DMS153 treated with DMSO at 0.1 percent for 48 hours (cell line): ENCODE measurements around the gene PHIP.

Experiments
- DNase-seq: peaks from one replicate; lab custom pipeline; 2025; ENCODE audit not compliant: unreplicated experiment; lab: John Stamatoyannopoulos, UW

The PHIP gene

DNA sequence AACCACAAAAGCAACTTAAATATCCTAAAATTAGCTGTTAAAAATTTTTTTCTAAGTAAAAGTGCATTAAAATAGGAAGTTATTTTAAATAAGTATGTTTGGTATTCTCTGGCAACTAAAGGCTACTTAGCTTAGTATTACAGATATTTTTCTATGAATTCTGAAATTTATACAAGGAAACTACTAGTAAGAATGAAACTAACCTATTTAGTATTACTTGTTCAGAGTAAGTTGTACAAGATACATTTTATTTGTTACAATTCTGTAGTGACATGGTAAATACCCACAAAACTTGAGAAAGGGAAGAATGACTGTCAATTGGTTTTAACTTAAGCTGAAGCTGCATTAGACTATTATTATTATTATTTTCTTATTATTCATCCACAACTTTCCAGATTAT is 6.5 kb downstream of the PHIP start:
- DNase-seq, result no peak

DNA sequence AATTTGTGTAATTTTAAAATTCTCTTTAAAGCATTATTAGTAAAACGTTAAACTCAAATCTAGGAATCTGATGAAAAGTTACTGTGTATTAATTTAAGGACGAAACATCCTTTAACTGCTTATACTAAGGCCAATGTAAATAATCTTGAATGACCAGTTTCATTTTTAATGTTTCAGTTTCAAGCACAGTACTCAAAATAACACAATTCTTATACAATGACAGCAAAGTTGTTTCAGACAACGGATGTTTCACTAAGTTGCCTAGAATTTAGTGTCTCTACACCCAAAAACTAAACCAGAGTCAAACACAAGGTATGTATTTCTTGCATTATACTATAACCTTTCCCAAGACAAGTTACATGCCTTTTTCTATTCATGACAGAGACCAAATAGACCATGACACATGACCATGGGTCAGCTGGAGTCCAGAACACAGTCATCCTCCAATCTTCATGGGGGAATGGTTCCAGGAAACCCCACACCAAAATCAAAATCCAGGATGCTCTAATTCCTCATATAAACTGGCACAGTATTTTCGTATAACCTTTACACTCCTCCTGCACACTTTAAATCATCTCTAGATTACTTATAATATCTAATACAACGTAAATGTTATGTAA is 7.7 kb downstream of the PHIP start:
- no peak for DNase-seq

DNA sequence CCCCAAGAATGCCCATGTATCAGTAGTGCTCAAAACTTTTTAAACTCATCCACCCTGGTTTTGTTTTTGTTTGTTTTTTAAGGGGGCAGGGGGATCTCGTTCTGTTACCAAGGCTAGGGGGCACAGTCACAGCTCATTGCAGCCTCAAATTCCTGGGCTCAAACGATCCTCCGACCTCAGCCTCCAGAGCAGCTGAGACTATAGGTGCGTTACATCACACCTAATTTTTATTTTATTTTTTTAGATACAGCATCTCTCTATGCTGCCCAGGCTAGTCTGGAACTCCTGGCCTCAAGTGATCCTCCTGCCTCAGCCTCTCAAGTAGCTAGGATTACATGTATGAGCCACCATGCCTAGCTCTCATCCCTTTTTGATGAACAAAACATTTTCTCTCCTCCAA is 11.2 kb downstream of the PHIP start:
- no peak for DNase-seq

DNA sequence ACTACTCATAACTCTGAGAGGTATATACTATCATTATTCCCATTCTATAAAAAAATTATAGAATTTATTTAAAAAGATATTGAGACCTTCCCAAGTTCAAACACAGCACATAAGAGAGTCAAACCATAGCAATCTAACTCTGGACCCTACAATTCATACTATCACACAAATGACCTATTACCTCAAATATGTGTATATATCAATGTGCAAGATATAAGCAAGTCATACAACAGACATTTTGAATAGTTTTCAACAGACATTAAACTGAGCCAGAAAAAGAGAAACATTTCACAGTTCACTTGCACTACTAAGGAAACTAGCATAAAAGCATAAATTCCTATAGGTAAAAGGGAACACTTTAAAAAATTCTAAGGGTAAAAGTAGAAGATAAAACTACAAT is 11.7 kb downstream of the PHIP start:
- no peak for DNase-seq

DNA sequence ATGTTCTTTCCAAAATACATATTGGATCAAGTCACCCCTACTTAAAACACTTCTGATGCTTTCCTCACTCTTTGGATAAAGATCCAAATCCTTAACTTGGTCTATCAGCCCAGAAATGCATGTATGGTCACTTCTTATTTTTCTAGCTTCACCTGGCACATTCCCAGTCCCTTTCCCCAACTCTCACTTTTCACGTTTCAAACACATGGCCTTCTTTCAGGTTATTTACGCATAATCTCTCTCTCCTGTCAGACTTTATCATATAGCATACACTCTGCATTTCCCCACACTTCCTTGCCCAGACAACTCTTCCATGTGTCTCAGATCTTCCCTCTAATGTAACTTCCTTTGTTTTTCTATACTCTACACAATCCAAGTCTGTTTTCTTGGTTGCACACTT is 12.8 kb downstream of the PHIP start:
- no peak for DNase-seq

DNA sequence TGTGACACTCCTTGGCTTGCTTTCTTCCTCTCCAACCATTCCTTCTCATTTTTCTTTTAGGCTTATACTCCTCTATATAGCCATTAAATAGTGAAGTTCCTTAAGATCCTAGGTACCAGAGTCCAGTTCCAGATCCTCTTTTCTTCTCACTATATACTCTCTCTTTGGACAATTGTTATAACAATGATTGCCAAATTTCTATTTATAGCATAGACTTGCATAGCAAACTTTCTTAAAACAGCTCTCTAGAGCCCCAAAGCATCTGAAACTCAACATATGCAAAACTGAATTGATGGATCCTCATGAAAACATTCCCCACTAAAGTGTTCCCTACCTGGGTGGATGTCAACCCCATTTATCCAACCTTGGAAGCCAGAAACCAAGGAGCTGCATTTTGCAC is 13.4 kb downstream of the PHIP start:
- DNase-seq, result no peak

DNA sequence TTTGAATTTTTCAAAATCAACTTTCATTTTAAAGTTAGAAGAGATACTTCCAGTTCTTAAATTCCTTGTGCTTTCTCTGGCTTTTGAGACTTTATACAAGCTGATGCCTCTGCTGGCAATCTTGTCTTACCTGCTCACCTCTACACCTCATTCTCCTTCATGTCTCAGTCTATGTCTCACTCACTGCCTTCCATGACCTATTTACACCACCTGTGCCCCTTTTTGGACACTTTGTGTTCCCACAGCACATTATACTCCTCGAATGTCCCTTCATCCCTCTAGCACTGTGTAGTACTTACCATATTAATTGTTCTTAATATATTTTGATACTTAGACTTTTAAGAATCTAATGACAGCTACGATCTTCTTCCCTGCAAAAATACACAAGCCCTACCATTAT is 15.3 kb downstream of the PHIP start:
- DNase-seq, result no peak

DNA sequence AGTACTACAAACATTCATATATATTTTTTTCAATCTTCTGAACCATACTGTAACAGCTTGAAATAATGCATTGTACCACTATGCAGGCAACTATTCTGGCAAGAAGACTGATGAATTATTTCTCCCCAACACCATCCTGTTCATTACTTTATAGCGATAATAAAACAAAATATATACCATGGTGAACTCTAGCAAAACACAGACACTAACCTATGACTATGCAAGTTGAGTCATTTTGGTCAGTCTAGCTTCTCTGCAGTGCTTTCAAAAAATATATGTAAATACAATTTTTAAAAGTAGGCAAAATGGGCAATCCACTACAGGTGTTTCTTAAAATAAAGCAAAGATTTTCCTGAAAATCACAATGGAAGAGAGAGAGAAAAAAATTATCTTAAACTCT is 20.3 kb downstream of the PHIP start:
- no peak for DNase-seq

DNA sequence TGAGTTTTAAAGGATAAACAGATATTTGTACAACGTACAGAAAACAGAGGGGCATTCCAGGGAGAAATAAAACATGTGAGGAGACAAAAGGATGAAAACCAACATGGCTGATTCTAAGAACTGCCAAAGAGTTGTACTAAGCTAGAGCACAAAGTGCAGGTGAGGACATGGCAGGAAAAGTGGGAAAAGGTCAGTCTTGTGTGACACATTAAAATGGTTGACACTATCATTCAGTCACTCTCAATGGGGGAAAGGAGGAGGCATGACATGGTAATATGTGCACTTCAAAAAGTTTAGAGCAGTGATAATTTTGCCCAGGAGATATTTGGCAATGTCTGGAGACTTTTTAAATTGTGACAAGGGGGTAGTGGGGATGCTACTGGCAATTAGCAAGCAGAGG is 21.8 kb downstream of the PHIP start:
- DNase-seq, result no peak

DNA sequence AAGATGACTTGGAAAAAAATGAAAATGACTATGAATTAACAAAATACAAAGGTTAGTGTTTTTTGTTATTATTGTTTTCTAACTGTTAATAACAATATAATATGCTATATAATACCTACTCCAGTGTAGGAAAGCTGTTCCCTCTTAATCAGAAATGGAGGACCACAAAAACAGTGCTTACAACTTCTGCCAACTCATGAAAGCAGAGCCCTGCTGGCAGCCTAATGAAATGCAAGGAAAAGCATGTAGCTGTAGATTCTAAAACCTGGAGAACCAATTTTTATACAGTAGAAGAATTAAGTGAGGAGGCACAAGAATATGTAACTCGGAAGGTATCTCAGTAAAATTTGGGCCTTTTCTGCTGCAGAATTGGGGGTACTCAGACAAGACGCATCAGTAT is 29.4 kb downstream of the PHIP start:
- no peak for DNase-seq

DNA sequence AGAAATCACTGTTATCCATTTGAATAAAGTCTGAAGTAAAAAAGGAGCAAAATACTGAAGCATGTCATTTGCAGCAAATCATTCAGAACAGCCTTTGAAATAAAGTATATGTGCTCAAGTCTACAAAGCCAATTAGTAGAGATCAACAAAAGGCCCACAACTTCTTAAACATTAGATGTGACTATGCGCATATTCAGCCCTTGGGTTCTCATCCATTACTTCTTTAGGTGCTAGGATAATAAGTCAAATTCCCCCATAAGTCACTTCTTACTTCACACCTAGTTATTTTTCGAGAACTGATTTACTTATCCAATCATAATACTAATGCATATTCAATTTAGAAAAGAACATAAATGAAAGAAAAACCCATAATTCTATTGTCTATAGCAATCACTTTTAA is 31.0 kb downstream of the PHIP start:
- no peak for DNase-seq

DNA sequence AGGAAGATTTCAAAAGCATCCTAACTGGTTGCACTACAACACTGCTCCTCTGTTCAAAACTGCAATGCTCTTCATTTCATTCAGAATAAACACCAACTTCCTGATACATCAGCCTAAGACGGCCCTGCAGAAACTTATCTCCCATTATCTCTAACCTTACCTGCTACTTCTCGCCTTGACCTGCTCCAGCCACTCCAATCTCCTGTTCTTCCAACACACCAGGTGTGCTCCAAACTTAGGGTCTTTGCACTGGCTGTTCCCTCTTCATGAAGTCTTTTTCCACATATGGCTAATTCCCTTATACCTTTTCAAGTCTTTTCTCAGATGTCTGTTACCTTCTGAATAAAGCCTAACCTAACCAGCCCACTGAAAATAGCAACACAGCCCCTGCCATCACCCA is 32.1 kb downstream of the PHIP start:
- no peak for DNase-seq

DNA sequence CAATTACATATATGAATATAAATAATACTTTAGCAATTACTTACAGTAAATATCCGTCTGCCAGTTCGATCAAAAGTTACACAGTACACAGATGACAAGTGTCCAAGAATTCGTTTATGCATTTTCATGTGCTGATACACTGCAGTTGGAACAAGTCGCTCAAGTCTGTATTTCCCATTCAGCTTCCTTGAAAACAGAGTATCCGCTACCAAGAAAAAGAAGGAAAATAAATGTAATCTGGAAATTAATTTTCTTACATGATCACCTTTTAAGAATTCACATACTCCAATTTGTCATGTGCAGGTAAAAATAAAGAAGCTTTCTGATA is 35.3 kb downstream of the PHIP start:
- no peak for DNase-seq

DNA sequence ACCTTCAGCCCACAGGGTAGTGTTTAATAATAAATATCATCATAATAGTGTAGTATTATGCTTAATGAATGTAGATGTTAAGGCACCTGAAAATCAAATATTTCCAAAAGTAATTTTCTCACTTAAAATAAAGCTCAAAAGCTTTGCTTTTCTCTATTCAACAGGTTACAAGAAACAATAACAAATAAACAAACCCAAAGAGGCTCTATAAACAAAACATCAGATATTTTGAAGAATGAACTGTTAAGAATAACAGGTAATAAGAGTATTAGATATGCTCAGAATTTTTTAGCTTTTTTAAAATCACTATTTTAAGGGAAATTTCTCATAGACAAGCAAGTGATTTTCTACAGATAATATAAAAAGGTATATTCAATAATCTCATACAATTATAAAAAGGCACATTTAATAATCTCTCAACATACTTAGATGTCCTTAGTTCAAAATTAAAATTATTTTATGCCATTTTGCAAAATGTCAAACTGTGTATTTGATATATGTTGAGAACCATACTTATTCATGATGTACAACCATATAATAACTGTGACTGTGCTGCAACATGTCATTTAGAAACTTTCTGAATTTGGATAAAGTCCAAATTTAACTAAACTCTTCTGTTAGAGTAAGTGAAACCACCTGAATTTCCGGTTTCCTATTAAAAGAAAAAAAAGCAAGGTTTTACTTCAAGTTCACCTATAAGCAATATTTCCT is 35.8 kb downstream of the PHIP start:
- DNase-seq, result no peak

DNA sequence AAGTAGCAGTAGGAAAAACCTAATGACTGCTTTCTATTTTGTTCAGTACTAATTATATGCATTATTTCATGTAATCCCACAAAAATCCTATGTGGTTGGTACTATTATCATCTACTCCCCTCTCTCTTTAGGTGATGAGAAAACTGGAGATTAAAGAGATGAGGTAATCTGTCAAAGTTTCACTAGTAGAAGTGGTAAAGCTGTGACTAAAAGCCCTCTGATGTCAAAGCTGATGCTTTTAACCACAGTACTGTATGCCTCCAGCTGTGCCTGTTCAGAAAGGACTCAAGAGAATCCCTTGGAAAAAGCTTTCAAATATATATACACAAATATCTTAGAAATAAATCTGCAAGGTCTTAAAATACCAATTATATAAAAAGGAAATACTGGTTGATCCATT is 38.0 kb downstream of the PHIP start:
- no peak for DNase-seq

DNA sequence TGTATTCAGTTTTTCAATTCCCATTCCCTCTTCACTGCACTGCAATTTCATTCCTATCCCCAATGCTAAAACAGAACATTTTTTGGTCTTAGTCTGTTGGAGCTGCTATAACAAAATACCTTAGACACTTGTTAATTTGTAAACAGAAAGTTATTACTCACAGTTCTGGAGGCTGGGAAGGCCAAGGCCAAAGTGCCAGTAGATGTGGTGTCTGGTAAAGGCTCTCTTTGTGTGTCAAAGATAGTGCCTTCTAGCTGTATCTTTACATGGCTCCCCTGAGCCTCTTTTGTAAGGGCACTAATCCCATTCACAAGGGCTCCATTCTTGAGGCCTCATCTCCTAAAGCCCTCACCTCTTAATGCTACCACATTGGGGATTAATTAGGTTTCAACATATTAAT is 40.0 kb downstream of the PHIP start:
- DNase-seq, result no peak

DNA sequence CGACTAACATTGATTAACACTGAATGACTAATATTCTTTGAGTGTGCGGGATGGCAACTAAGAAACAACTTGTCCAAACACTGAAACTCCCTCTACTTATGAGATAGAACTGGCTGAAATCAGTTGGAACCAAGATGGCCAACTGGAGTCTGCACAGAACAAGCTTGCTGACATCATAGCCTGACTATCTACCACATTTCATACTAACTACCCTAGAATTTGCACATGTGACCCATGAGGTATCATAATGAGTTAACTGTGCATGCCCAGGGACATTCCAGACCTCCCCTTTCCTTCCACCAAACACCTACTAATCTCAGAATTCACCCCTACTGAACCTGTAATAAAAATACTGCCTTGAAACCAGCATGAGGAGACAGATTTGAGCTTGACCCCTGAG is 43.2 kb downstream of the PHIP start:
- no peak for DNase-seq

DNA sequence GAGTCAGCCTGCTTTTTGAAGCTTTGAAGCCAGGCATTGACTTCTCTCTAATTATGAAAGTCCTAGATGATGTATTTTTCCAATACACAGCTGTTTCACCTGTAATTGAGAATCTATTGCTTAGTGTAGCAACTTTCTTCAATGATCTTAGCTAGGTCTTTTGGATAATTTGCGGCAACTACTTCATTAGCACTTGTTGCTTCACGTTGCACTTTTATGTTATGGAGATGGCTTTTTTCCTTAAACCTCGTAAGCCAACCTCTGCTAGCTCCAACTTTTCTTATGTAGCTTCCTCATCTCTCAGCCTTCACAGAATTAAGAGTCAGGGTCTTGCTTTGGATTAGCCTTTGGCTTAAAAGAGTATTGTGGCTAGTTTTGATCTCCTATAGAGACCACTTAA is 44.8 kb downstream of the PHIP start:
- DNase-seq, result no peak

DNA sequence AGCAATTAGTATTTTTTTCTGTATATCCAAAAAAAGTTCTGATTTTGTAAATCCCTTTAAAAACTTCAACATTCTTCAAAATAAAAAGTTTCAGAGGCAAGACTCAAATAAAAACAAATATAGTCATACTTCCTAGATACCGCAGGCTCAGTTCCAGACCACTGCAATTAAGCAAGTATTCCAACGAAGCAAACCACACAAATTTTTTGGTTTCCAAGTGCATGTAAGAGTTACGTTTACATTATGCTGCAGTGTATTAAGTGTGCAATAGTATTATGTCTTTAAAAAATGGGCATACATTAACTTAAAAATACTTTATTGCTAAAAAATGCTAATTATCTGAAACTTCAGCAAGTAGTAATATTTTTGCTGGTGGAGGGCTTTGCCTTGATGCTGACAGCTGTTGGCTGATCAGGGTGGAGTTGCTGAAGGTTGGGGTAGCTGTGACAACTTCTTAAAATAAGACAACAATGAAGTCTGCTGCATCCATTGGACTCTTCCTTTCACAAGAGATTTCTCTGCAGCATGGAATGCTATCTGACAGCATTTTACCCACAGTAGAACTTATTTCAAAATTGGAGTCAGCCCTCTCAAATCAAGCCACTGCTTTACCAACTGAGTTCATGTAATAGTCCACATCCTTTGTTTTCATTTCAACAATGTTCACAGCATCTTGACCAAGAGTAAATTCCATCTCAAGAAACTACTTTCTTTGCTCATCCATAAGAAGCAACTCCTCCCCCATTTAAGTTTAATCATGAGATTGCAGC is 46.0 kb downstream of the PHIP start:
- no peak for DNase-seq

DNA sequence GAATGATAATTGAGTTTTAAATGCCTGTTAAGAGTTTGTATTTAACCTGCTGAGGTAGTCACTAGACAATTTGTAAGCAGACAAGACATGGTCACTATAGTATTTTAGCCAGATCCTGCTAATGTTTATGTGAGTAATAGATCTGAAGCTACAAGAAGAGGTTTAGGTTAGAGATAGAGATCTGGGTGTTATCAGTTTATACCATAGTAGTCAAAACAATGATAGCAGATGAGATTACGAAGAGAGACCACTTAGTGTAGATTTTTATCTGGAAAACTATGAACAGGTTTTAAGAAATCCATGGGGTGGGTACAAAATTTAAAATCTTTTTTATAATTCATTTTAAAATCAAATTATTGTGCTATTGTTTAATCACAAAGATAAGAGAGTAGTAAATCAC is 47.5 kb downstream of the PHIP start:
- no peak for DNase-seq

DNA sequence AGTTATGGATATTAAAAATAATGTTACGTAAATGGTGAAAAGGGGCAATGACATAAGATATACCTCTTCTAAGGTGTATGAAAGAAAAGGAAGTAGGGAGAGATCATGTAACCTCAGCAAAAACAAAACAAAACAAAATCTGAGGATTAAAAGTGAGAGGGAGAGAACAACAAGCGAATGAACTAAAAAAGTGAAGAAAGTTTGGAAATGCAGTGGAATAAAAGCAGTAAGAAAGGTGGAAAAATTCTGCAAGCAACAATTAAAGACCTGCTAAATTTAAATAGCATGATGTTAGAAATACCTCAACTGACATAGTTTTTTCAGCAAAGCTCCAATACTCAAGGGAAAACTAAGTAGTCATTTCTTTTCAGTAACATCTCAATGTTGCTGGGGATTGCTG is 48.0 kb downstream of the PHIP start:
- no peak for DNase-seq

DNA sequence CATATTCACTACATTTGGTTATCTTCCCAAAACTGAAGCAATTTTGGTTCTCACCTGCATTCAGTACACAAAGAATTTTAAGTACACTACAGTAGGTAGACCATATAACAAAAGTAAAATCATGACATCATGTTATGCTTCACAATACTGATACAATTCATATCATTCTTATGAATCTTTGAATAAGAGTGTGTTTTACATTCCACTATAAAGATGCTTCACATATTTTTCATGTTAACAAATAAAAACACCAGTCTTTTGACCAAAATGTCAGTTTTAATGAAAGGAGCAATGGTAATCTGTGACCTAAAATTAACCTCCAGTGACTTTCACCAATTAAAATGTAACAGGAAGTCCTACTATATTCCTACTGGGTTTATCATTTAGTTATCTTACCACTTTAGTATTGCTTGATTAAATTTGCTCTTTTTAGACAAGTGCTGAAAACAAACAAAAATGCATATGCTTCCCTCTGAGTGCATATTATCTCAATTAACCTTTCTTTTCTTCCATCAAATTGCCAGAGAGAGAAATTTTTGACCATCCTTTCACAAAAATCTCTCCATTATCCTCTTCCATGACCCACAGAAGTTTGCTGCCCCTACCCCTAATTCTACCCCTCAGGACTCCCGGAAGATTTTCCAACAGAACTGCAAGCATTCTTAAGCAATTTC is 49.3 kb downstream of the PHIP start:
- no peak for DNase-seq
